Kidney tubule cell (primary cell): ENCODE data around the gene FOXG1.
A peak's percentile ranks its signal among the peaks of the same experiment; 100 is the strongest.

Source experiments
- DNase-seq: peaks from one replicate; pipeline ENCODE4 v3.0.0-alpha.2; 2018; ENCODE audit warnings: low spot score

FOXG1 gene

GRCh38 chr14:28766469-28766955 lies at the start of gene FOXG1:
Gene FOXG1, plus strand, starts transcription at chr14:28766787. Its CDS starts 493 bp downstream, at chr14:28767280.
- no peak for DNase-seq

GRCh38 chr14:28719130-28719529 lies 47.5 kb upstream of the FOXG1 start:
- DNase-seq = peak; percentile 1

GRCh38 chr14:28731358-28731757 lies 35.2 kb upstream of the FOXG1 start:
- no peak for DNase-seq

GRCh38 chr14:28742171-28742846 lies 24.3 kb upstream of the FOXG1 start:
- peak; percentile 29 for DNase-seq

- no peak for DNase-seq
These were observed 22.5 kb upstream of the FOXG1 start for GRCh38 chr14:28744126-28744525.

- DNase-seq = no peak
These were observed 21.4 kb upstream of the FOXG1 start for GRCh38 chr14:28745176-28745575.

- DNase-seq = no peak
These were observed 20.3 kb upstream of the FOXG1 start for GRCh38 chr14:28746247-28746646.

GRCh38 chr14:28751467-28752058 lies 15.0 kb upstream of the FOXG1 start:
- DNase-seq = peak; percentile 59

- DNase-seq = peak; percentile 42
These were observed 12.2 kb upstream of the FOXG1 start for GRCh38 chr14:28754209-28754985.

GRCh38 chr14:28755198-28755815 lies 11.3 kb upstream of the FOXG1 start:
- no peak for DNase-seq

GRCh38 chr14:28755884-28756268 lies 10.7 kb upstream of the FOXG1 start:
- DNase-seq = no peak

- no peak for DNase-seq
These were observed 10.2 kb upstream of the FOXG1 start for GRCh38 chr14:28756269-28756883.

GRCh38 chr14:28756884-28757570 lies 9.6 kb upstream of the FOXG1 start:
- DNase-seq = peak; percentile 32

- DNase-seq = no peak
These were observed 8.8 kb upstream of the FOXG1 start for GRCh38 chr14:28757786-28758185.

GRCh38 chr14:28758253-28758884 lies 8.2 kb upstream of the FOXG1 start:
- no peak for DNase-seq

GRCh38 chr14:28758885-28759652 lies 7.5 kb upstream of the FOXG1 start:
- no peak for DNase-seq

GRCh38 chr14:28759653-28760313 lies 6.8 kb upstream of the FOXG1 start:
- DNase-seq = no peak

- DNase-seq = no peak
These were observed 6.1 kb upstream of the FOXG1 start for GRCh38 chr14:28760431-28760996.
